ENCODE measurements around the gene SEC14L1.

The SEC14L1 gene

DNA sequence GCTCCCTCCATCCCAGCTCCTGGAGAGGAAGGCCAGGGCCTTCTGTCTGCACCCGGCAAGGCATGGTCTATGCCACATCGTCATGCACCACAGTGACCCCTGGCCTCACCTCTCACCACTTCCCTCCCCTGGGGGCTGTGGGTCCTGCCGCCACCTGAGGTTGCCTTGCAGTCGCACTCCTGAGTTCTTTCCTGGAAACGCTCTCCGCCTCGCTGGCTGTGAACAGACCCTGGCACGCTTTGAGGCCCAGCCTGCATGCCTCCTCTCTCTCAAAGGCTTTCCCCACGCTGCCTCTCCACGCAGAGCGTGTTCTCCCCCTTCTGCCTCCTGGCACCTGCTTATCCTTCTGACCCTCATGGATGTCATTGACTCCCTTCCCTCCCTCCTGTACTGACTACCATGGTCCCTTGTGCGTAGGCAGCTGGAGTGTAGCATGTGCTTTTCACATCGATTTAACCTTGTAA is 45.4 kb downstream of the SEC14L1 start:
- no peak for DNase-seq (ENCODE audit: extremely low read depth, low read depth)
- TF ChIP-seq, protein P1, sequence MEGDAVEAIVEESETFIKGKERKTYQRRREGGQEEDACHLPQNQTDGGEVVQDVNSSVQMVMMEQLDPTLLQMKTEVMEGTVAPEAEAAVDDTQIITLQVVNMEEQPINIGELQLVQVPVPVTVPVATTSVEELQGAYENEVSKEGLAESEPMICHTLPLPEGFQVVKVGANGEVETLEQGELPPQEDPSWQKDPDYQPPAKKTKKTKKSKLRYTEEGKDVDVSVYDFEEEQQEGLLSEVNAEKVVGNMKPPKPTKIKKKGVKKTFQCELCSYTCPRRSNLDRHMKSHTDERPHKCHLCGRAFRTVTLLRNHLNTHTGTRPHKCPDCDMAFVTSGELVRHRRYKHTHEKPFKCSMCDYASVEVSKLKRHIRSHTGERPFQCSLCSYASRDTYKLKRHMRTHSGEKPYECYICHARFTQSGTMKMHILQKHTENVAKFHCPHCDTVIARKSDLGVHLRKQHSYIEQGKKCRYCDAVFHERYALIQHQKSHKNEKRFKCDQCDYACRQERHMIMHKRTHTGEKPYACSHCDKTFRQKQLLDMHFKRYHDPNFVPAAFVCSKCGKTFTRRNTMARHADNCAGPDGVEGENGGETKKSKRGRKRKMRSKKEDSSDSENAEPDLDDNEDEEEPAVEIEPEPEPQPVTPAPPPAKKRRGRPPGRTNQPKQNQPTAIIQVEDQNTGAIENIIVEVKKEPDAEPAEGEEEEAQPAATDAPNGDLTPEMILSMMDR (IDR thresholded peaks at IDR 0.05; ENCODE audit: low read depth, low read length), result no peak

DNA sequence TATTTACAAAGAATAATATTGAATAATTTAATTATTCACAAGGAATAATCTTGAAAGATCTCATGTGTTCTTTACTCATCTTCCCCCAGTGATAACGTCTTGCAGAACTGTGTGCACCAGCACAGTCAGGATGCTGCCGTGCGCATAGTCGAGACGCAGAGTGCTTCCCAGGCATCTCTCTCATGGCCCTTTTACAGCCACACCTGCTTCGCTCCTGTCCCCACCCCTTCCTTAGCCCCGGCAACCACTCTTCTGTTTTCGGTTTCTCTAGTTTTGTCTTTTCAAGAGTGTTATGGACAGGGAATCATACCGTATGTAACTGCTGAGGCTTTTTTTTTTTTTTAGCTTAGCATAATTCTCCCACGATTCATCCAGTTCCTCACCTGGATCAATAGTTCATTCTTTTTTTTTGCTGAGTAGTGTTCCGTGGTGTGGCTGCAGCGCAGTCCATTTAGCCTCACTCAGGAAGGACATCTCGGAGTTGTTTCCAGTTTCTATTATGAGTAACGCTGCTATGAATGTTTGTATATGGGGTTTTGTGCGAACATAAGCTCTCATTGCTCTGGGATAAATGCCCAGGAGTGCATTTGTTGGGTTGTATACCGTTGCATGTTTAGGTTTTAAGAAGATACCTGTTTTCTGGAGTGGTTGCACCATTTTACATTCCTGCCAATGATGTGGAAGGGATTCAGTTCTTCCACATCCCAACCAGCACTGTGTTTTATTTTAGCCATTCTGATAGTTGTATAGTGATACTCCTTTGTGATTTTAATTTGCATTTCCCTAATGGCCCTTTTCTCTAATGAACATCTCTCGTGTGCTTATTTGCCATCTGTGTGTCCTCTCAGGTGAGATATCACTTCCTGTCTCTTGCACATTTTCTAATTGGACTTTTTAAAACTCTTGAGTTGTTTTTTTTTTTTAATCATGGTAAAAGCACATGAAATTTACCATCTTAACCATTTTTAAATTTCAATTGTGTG is 47.6 kb downstream of the SEC14L1 start:
- TF ChIP-seq, protein P1 (IDR thresholded peaks at IDR 0.05; ENCODE audit: low read depth, low read length), result no peak
- no peak for DNase-seq (ENCODE audit: extremely low read depth, low read depth)

DNA sequence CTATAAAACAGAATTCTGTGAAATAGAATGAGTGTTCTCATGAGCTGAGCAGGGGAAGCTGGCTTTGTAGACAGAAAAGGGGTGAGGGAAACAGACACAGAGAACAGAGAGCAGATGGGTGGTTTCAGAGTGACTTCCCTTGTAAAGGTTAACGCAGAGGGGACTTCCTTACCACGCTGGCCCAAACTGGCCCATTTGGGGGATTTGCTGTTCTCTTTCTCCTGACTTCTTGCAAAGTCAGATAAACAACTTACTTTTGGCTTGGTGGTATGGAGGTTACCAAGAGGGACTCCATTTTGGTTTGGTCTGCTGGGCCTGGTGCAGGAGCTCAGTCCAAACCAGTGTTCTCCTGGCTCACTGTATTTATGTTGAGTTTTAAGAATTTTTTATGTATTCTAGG is 48.4 kb downstream of the SEC14L1 start:
- DNase-seq (ENCODE audit: extremely low read depth, low read depth), result no peak
- TF ChIP-seq, protein P1 (IDR thresholded peaks at IDR 0.05; ENCODE audit: low read depth, low read length), result no peak

DNA sequence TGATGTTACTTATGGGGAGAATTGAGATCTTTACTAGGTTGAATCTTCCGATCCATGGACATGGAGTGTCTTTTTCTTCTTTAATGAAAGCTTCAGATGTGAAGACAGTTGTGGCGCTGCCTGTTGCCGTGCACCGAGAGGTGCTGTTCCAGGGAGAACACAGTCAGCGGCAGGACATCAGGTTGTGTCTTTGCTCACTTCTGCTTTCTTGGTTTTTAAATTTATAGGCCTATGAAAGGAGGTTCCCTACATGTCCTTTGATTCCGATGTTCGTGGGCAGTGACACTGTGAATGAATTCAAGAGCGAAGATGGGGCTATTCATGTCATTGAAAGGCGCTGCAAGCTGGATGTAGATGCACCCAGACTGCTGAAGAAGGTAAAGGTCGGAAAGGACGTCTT is 49.8 kb downstream of the SEC14L1 start:
- TF ChIP-seq, protein P1 (IDR thresholded peaks at IDR 0.05; ENCODE audit: low read depth, low read length), result no peak
- DNase-seq (ENCODE audit: extremely low read depth, low read depth), result no peak

DNA sequence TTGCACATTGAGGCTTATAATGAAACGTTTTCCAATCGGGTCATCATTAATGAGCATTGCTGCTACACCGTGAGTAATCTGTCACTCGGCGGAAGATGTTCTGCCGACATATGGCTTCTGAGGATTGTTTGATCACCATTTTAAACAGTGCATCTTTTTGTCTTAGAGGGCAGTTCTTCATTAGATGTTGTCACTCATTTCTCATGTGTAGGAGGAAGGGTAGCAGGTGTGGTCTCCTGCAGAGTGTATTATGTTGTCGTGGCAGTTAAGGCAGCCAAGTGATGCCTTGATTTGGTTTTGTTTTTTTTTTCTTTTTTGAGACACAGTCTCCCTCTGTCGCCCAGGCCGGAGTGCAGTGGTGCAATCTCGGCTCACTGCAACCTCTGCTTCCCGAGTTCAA is 50.5 kb downstream of the SEC14L1 start:
- TF ChIP-seq, protein P1 (IDR thresholded peaks at IDR 0.05; ENCODE audit: low read depth, low read length), result no peak
- no peak for DNase-seq (ENCODE audit: extremely low read depth, low read depth)

DNA sequence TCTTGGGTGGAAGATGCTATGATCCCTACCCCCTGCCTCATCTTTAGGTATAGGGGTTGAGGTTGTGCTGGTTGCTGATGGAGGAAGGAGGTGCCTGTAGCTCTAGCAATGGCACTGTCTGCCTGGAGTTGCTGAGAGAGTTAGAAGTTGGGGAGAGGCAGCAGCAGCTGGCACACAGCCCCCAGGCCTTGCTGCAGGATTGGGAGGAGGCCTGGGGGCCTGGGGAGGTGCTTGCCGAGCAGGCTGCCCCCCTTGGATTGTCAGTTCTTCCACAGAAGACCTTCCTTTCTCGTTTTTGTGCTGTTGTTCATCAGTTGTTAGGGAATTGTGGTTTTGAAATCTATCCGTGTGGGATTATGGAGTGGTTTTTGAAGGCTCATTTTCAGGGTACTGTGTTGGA is 52.9 kb downstream of the SEC14L1 start:
- DNase-seq (ENCODE audit: extremely low read depth, low read depth), result no peak

DNA sequence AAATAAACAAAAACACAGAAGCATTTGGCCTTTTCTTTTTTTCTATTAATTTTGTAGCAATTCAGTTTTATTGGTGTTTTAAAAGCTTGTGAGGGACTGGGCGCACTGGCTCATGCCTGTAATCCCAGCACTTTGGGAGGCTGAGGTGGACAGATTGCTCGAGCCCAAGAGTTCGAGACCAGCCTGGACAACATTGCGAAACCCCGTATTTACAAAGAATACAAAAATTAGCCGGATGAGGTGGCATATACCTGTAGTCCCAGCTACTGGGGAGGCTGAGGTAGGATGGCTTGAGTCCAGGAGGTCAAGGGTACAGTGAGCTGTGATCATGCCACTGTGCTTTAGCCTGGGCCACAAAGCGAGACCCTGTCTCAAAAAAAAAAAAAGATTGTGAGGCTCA is 53.4 kb downstream of the SEC14L1 start:
- TF ChIP-seq, protein P1 (IDR thresholded peaks at IDR 0.05; ENCODE audit: low read depth, low read length), result no peak
- DNase-seq (ENCODE audit: extremely low read depth, low read depth), result no peak

More for the DNA sequence above, 52.9 kb downstream of the SEC14L1 start:
- TF ChIP-seq, protein P1 (IDR thresholded peaks at IDR 0.05; ENCODE audit: low read depth, low read length), result no peak
